HepG2 (cell line): ENCODE results near the gene TIMM10. TPM values are rescaled to one million over a fixed set of nuclear protein-coding genes. Genes with fewer than 3 reads are reported as not detected.

ENCODE experiments used
- BHLHE40 ChIP-seq: IDR thresholded peaks from 2 replicates; pipeline ENCODE4 v1.6.1; 2011; ENCODE audit warnings: low read length, improper control_type of control experiment
- CC2D1A ChIP-seq: sonication (generic); formaldehyde crosslinking; IDR thresholded peaks from 2 replicates; pipeline ENCODE4 v1.8.1; 2023; ENCODE audit warnings: mild to moderate bottlenecking, missing genetic modification reagents
- DMAP1 ChIP-seq: IDR thresholded peaks from 2 replicates; pipeline ENCODE4 v1.6.1; 2016
- GPBP1L1 ChIP-seq: sonication (generic); formaldehyde crosslinking; IDR thresholded peaks from 2 replicates; pipeline ENCODE4 v1.5.0; 2020; ENCODE audit warnings: mild to moderate bottlenecking, missing genetic modification reagents
- HNRNPUL1 ChIP-seq: fragments of 200-400 bp; formaldehyde crosslinking; IDR thresholded peaks from 2 replicates; pipeline ENCODE4 v1.6.1; 2017; ENCODE audit warnings: low read depth, mild to moderate bottlenecking, low read length, moderate library complexity
- NFIC ChIP-seq: IDR thresholded peaks from 2 replicates; pipeline ENCODE4 v1.6.1; 2012; ENCODE audit warnings: mild to moderate bottlenecking, low read length, inconsistent platforms
- REST ChIP-seq, 2 experiments: IDR thresholded peaks; 2 replicates each; pipeline ENCODE4 v1.6.1; 2011 to 2012; ENCODE audit warnings: low read length in 2 of 2, borderline replicate concordance in 1 of 2, low read depth in 1 of 2, mild to moderate bottlenecking in 1 of 2, moderate library complexity in 1 of 2
- RNF2 ChIP-seq: fragments of 450-650 bp; conservative IDR thresholded peaks from 2 replicates; pipeline ENCODE4 v1.6.1; 2016; ENCODE audit warnings: low read depth
- RXRA ChIP-seq: sonication (generic); formaldehyde crosslinking; IDR thresholded peaks from 2 replicates; pipeline ENCODE4 v1.5.1; 2020; ENCODE audit warnings: missing genetic modification reagents
- ZFP1 ChIP-seq: IDR thresholded peaks from 2 replicates; pipeline ENCODE4 v1.6.1; 2016
- ZFYVE20 ChIP-seq: sonication (generic); formaldehyde crosslinking; IDR thresholded peaks from 2 replicates; pipeline ENCODE4 v1.8.0; 2023; ENCODE audit warnings: low read depth, mild to moderate bottlenecking, moderate library complexity, missing genetic modification reagents, borderline replicate concordance
- ZHX1 ChIP-seq: sonication (generic); formaldehyde crosslinking; IDR thresholded peaks from 2 replicates; pipeline ENCODE4 v1.8.1; 2022; ENCODE audit warnings: low read depth, mild to moderate bottlenecking, missing genetic modification reagents
- ZNF20 ChIP-seq: sonication (generic); formaldehyde crosslinking; IDR thresholded peaks from 2 replicates; pipeline ENCODE4 v1.4.0; 2020; ENCODE audit warnings: mild to moderate bottlenecking, moderate library complexity, missing genetic modification reagents
- ZNF230 ChIP-seq: sonication (generic); formaldehyde crosslinking; IDR thresholded peaks from 2 replicates; pipeline ENCODE4 v1.4.0; 2020; ENCODE audit warnings: mild to moderate bottlenecking, missing genetic modification reagents
- ZNF264 ChIP-seq: sonication (generic); formaldehyde crosslinking; IDR thresholded peaks from 2 replicates; pipeline ENCODE4 v1.4.0; 2020; ENCODE audit warnings: missing genetic modification reagents
- polyA plus RNA-seq, 8 experiments: library from polyadenylated mRNA; depleted of rRNA in 3 of 8; stranded (reverse) in 7 of 8; unstranded in 1 of 8; fragments of >200 nt; fragmentation: Illumina TruSeq in 4 of 8; extraction: Trizol in 4 of 8; gene quantifications; 2 replicates each; pipeline versions ENCODE4 v1.2.1 to v1.2.3, GENCODE V29; 2011 to 2016; ENCODE audit warnings: low read depth in 4 of 8, missing spikeins in 1 of 8, mixed read lengths in 1 of 8; ENCODE audit not compliant: insufficient read depth in 1 of 8
- total RNA-seq, 5 experiments: library from RNA; depleted of rRNA; stranded (reverse); fragments of >200 nt; fragmentation: Illumina TruSeq; extraction: Trizol; gene quantifications; 2 replicates each; pipeline ENCODE4 v1.2.3, GENCODE V29; 2016; ENCODE audit warnings: low read depth in 1 of 5
- TF ChIP-seq, protein P1 (sequence below): sonication (generic); formaldehyde crosslinking; IDR thresholded peaks from 2 replicates; pipeline ENCODE4 v1.4.0; 2020; ENCODE audit warnings: missing genetic modification reagents

The TIMM10 gene
- total and polyA plus RNA-seq, 2 of the 13 experiments (the other 11 are each of a cell fraction or from before 2014, with no cell fraction given) = 67.8 to 82.2 TPM

DNA sequence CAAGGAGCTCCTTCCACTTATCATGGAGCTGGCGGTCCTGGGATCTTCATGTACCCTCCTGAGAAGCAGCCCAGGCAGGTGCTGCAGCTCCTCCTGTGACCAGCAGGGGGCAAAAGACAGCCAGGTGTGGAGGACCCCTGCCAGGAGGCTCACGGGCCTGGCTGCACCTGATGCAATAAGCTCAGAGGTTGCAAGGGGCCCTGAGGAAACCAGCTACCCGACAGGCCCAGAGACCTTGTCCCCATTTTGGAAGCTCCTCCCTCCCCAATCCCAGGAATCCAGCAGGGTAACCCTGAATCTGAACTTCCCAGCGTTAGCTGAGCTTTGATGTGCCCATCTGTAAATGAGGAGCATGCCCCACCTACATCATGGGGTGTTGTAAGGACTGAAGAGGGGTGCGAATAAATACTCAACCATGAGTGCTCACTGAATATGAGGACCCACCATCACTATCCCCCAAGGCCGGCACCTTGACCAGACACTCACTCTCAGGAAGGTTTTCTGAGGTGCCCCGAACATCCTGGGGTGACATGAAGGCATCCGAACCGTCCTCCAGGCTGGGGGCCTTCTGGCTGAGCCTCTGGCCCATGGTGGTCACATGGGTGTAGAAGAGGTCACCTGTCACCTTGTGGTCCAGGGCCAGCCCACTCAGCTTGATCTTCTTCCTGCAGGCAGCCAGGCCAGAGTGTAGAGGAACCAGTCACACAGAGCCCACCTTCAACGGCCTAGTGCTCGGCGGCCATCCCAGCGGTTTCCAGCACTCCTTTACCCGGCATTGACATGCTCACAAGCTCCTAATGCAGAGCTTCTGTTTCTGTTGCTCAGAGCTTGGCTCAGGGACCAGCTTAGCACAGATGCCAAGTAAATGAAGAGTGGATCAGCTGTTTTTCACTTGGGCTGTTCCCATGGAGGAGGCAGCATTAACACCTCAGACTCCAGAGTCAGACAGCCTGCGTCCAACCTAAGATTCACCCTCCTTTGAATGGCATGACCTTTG is 36.7 kb downstream of the TIMM10 start (continued):
- no peak for TF ChIP-seq REST (IDR thresholded peaks at IDR 0.05; ENCODE audit: borderline replicate concordance in 1 of 2, low read depth in 1 of 2, low read length in 2 of 2)
- no peak for TF ChIP-seq ZNF230 (CRISPR knock-in tag)
- TF ChIP-seq RXRA = peak; percentile 18; the same call in 1 of the 2 replicates
- TF ChIP-seq ZFP1 = no peak
- TF ChIP-seq, protein P1, sequence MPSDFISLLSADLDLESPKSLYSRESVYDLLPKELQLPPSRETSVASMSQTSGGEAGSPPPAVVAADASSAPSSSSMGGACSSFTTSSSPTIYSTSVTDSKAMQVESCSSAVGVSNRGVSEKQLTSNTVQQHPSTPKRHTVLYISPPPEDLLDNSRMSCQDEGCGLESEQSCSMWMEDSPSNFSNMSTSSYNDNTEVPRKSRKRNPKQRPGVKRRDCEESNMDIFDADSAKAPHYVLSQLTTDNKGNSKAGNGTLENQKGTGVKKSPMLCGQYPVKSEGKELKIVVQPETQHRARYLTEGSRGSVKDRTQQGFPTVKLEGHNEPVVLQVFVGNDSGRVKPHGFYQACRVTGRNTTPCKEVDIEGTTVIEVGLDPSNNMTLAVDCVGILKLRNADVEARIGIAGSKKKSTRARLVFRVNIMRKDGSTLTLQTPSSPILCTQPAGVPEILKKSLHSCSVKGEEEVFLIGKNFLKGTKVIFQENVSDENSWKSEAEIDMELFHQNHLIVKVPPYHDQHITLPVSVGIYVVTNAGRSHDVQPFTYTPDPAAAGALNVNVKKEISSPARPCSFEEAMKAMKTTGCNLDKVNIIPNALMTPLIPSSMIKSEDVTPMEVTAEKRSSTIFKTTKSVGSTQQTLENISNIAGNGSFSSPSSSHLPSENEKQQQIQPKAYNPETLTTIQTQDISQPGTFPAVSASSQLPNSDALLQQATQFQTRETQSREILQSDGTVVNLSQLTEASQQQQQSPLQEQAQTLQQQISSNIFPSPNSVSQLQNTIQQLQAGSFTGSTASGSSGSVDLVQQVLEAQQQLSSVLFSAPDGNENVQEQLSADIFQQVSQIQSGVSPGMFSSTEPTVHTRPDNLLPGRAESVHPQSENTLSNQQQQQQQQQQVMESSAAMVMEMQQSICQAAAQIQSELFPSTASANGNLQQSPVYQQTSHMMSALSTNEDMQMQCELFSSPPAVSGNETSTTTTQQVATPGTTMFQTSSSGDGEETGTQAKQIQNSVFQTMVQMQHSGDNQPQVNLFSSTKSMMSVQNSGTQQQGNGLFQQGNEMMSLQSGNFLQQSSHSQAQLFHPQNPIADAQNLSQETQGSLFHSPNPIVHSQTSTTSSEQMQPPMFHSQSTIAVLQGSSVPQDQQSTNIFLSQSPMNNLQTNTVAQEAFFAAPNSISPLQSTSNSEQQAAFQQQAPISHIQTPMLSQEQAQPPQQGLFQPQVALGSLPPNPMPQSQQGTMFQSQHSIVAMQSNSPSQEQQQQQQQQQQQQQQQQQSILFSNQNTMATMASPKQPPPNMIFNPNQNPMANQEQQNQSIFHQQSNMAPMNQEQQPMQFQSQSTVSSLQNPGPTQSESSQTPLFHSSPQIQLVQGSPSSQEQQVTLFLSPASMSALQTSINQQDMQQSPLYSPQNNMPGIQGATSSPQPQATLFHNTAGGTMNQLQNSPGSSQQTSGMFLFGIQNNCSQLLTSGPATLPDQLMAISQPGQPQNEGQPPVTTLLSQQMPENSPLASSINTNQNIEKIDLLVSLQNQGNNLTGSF (CRISPR knock-in tag) = no peak
- no peak for TF ChIP-seq RNF2
- no peak for TF ChIP-seq ZFYVE20 (CRISPR knock-in tag)
- TF ChIP-seq ZHX1 (CRISPR knock-in tag) = no peak
- no peak for TF ChIP-seq ZNF20
- no peak for TF ChIP-seq ZNF264 (CRISPR knock-in tag)
- TF ChIP-seq GPBP1L1 = no peak
- no peak for TF ChIP-seq CC2D1A
- TF ChIP-seq HNRNPUL1 = no peak
- no peak for TF ChIP-seq NFIC
- peak; percentile 77 for TF ChIP-seq BHLHE40
- TF ChIP-seq DMAP1 (CRISPR knock-in tag) = peak; percentile 86
